ENCODE results near the gene CDC42. TPM values are rescaled to one million over a fixed set of nuclear protein-coding genes. Genes with fewer than 3 reads are reported as not detected.

The CDC42 gene
- polyA plus RNA-seq, 1 donor from 2014 or later, result 913 TPM

GRCh38 chr1:22119626-22120468, 67.3 kb downstream of the CDC42 start:
- H3K27me3 ChIP-seq (ENCODE audit: insufficient read depth, low read depth, low read length), result no peaks in the 10 kb centered on the region
- no peaks in the 10 kb centered on the region for H3K9me2 ChIP-seq (ENCODE audit: insufficient read depth, low read length)
- no peaks in the 10 kb centered on the region for H3K36me3 ChIP-seq (ENCODE audit: insufficient read depth, low read length)
- no peaks in the 10 kb centered on the region for H3F3A ChIP-seq (ENCODE audit: insufficient read depth, low read length, poor library complexity, severe bottlenecking)
- no peaks in the 10 kb centered on the region for H4K20me1 ChIP-seq (ENCODE audit: insufficient read depth)
- H3K4me3 ChIP-seq (ENCODE audit: low read length), result peak overlapping the region; percentile 25
- TF ChIP-seq SMC3 (conservative IDR thresholded peaks at IDR 0.05; ENCODE audit: poor library complexity) (no peak), EZH2 (IDR thresholded peaks at IDR 0.05; ENCODE audit: borderline replicate concordance, insufficient read depth, low read length, poor library complexity, severe bottlenecking) (no peak), REST (IDR thresholded peaks at IDR 0.05; ENCODE audit: borderline replicate concordance) (no peak), TAF1 (IDR thresholded peaks at IDR 0.05; ENCODE audit: low read depth) (no peak), EP300 (conservative IDR thresholded peaks at IDR 0.05; ENCODE audit: poor library complexity, severe bottlenecking) (no peak), POLR2AphosphoS5 (IDR thresholded peaks at IDR 0.05) (no peak), MXI1 (conservative IDR thresholded peaks at IDR 0.05; ENCODE audit: poor library complexity, severe bottlenecking) (no peak), RAD21 (conservative IDR thresholded peaks at IDR 0.05) (no peak)
- TF ChIP-seq, protein P1, sequence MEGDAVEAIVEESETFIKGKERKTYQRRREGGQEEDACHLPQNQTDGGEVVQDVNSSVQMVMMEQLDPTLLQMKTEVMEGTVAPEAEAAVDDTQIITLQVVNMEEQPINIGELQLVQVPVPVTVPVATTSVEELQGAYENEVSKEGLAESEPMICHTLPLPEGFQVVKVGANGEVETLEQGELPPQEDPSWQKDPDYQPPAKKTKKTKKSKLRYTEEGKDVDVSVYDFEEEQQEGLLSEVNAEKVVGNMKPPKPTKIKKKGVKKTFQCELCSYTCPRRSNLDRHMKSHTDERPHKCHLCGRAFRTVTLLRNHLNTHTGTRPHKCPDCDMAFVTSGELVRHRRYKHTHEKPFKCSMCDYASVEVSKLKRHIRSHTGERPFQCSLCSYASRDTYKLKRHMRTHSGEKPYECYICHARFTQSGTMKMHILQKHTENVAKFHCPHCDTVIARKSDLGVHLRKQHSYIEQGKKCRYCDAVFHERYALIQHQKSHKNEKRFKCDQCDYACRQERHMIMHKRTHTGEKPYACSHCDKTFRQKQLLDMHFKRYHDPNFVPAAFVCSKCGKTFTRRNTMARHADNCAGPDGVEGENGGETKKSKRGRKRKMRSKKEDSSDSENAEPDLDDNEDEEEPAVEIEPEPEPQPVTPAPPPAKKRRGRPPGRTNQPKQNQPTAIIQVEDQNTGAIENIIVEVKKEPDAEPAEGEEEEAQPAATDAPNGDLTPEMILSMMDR (IDR thresholded peaks at IDR 0.05; ENCODE audit: poor library complexity, severe bottlenecking), result no peak
- no peak overlapping the region for H2AFZ ChIP-seq (ENCODE audit: low read depth, low read length)
- H3K4me2 ChIP-seq (ENCODE audit: low read length), result no peak overlapping the region
- H3K9ac ChIP-seq (ENCODE audit: low read length), result no peak overlapping the region
- H3K27ac ChIP-seq (ENCODE audit: low read length), result no peak overlapping the region
- no peaks in the 10 kb centered on the region for H3K9me3 ChIP-seq (ENCODE audit: low read length)
- H3K79me2 ChIP-seq (replicated peaks; ENCODE audit: insufficient read depth, low read length), result no peaks in the 10 kb centered on the region

DNA sequence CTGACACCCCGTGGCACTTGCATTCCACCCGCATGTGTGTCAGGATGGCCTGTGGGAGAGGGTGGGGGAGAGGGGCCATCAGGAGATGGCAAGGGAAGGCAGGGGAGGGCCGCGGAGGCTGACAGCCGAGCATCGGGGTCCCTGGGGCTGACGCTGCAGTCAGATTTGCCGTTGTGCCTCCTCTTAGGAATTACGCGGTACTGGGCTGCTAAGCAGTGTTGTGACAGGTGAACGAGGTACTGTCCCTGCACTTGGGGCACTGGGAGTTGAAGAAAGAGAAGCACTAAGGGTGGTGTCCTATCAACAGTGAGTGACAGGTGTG, 67.9 kb downstream of the CDC42 start:
- Histone ChIP-seq H4K20me1 (ENCODE audit: insufficient read depth) (no peaks in the 10 kb centered on the region), H3K4me2 (ENCODE audit: low read length) (no peak overlapping the region), H3K36me3 (ENCODE audit: insufficient read depth, low read length) (no peaks in the 10 kb centered on the region), H3F3A (ENCODE audit: insufficient read depth, low read length, poor library complexity, severe bottlenecking) (no peaks in the 10 kb centered on the region), H3K9me3 (ENCODE audit: low read length) (no peaks in the 10 kb centered on the region), H3K27ac (ENCODE audit: low read length) (peak overlapping the region; percentile 55), H3K9ac (ENCODE audit: low read length) (peak overlapping the region; percentile 20), H3K9me2 (ENCODE audit: insufficient read depth, low read length) (no peaks in the 10 kb centered on the region), H3K4me3 (ENCODE audit: low read length) (peak overlapping the region; percentile 25), H3K79me2 (replicated peaks; ENCODE audit: insufficient read depth, low read length) (no peaks in the 10 kb centered on the region), H2AFZ (ENCODE audit: low read depth, low read length) (no peak overlapping the region), H3K27me3 (ENCODE audit: insufficient read depth, low read depth, low read length) (no peaks in the 10 kb centered on the region)
- TF ChIP-seq EP300 (conservative IDR thresholded peaks at IDR 0.05; ENCODE audit: poor library complexity, severe bottlenecking) (peak; percentile 21), RAD21 (conservative IDR thresholded peaks at IDR 0.05) (no peak), POLR2AphosphoS5 (IDR thresholded peaks at IDR 0.05) (peak; percentile 49)

All from neural cell (in vitro differentiated cells).